T-helper 17 cell (primary cell): ENCODE data around the gene NKTR. TPM values are rescaled to one million over a fixed set of nuclear protein-coding genes. Genes with fewer than 3 reads are reported as not detected.

Experiments used
- ATAC-seq: fragments of 150-1000 bp; cut with Tn5 transposase; 2 replicates; pipeline ENCODE4 v1.10.0; 2021; ENCODE audit warnings: mild to moderate bottlenecking, moderate library complexity
- DNase-seq, 3 donors: peaks; one replicate each; pipeline versions ENCODE4 v3.0.0 to v3.0.0-alpha.2; 2020 to 2021
- H3K9me3 ChIP-seq: one replicate; pipeline ENCODE4 v1.7.0; 2013; ENCODE audit warnings: low read length, mild to moderate bottlenecking; ENCODE audit not compliant: control insufficient read depth, poor library complexity, severe bottlenecking
- H3K27ac Mint-ChIP-seq: one replicate; pipeline ENCODE4 v1.8.0; 2022; ENCODE audit warnings: mild to moderate bottlenecking, moderate library complexity, mixed read lengths
- H3K27me3 Mint-ChIP-seq: one replicate; pipeline ENCODE4 v1.8.0; 2022; ENCODE audit warnings: mixed read lengths
- H3K36me3 Mint-ChIP-seq: one replicate; pipeline ENCODE4 v1.8.0; 2022; ENCODE audit warnings: low read depth, mixed read lengths
- H3K4me1 Mint-ChIP-seq: one replicate; pipeline ENCODE4 v1.8.0; 2022; ENCODE audit warnings: mild to moderate bottlenecking, mixed read lengths
- H3K4me3 Mint-ChIP-seq: one replicate; pipeline ENCODE4 v1.8.0; 2022; ENCODE audit warnings: mild to moderate bottlenecking, moderate library complexity, mixed read lengths
- total RNA-seq, 4 donors: library from RNA in 2 of 4; stranded (reverse) in 2 of 4; gene quantifications; one replicate each; pipeline ENCODE4 v1.2.3 and lab custom pipeline; 2022 to 2026

NKTR gene
- total RNA-seq, 2 donors from 2014 or later, result 240 to 241 TPM

GRCh38 chr3:42605546-42606173, 5.2 kb downstream of the NKTR start:
- Mint-ChIP-seq H3K27ac (peak overlapping the region; percentile 71), H3K4me3 (peak overlapping the region; percentile 55), H3K36me3 (no peaks in the 10 kb centered on the region)

GRCh38 chr3:42608581-42608980, 8.1 kb downstream of the NKTR start:
- peaks cover 2% of the 10 kb centered on the region for H3K36me3 Mint-ChIP-seq
- no peak overlapping the region for H3K4me3 Mint-ChIP-seq
- H3K4me1 Mint-ChIP-seq, result peaks cover 46% of the 10 kb centered on the region
- ATAC-seq (no peak), DNase-seq (no peak)
- peak overlapping the region; percentile 87 for H3K27ac Mint-ChIP-seq
- H3K9me3 ChIP-seq, result no peaks in the 10 kb centered on the region
- H3K27me3 Mint-ChIP-seq, result no peaks in the 10 kb centered on the region

More at GRCh38 chr3:42605546-42606173, 5.2 kb downstream of the NKTR start:
- no peaks in the 10 kb centered on the region for H3K9me3 ChIP-seq
- H3K27me3 Mint-ChIP-seq, result no peaks in the 10 kb centered on the region
- DNase-seq, result no peak
- no peak for ATAC-seq
- H3K4me1 Mint-ChIP-seq, result peaks cover 39% of the 10 kb centered on the region

GRCh38 chr3:42610976-42611375, 10.5 kb downstream of the NKTR start:
- ATAC-seq (peak; percentile 75), DNase-seq (no peak)
- peak overlapping the region; percentile 31 for H3K4me3 Mint-ChIP-seq
- H3K4me1 Mint-ChIP-seq, result peaks cover 42% of the 10 kb centered on the region
- H3K27ac Mint-ChIP-seq, result peak overlapping the region; percentile 87
- H3K27me3 Mint-ChIP-seq, result no peaks in the 10 kb centered on the region
- no peaks in the 10 kb centered on the region for H3K9me3 ChIP-seq
- peaks cover 4% of the 10 kb centered on the region for H3K36me3 Mint-ChIP-seq

- no peaks in the 10 kb centered on the region for H3K9me3 ChIP-seq
- DNase-seq, result no peak
- peak overlapping the region; percentile 87 for H3K27ac Mint-ChIP-seq
- ATAC-seq, result peak; percentile 30
- peak overlapping the region; percentile 41 for H3K4me3 Mint-ChIP-seq
- peaks cover 41% of the 10 kb centered on the region for H3K4me1 Mint-ChIP-seq
- no peaks in the 10 kb centered on the region for H3K27me3 Mint-ChIP-seq
- H3K36me3 Mint-ChIP-seq, result peaks cover 4% of the 10 kb centered on the region
These were observed 11.7 kb downstream of the NKTR start for GRCh38 chr3:42612217-42612616.

- Mint-ChIP-seq H3K27me3 (no peaks in the 10 kb centered on the region), H3K4me3 (no peak overlapping the region), H3K27ac (peak overlapping the region; percentile 87), H3K4me1 (peaks cover 37% of the 10 kb centered on the region), H3K36me3 (peaks cover 4% of the 10 kb centered on the region)
- no peak for DNase-seq
- no peaks in the 10 kb centered on the region for H3K9me3 ChIP-seq
- no peak for ATAC-seq
These were observed 12.4 kb downstream of the NKTR start for GRCh38 chr3:42612928-42613327.

DNA sequence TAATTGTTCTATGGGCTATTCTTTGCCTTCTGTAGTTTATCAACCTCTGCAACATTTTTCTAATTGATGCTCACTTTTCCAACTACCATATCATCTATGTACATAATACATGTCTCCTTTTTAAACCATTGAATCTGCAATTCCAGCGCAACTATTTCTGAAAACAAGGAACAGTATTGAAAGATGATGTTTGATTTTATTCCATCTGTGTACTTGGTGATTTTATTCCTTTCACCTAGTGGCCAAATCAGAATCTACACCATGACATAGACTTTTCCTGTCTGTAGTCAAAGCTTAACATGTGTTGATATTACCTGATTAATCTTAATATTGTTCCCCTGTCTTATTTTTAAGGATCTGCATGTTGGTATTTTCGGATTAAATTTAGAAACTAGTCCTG, 13.0 kb downstream of the NKTR start:
- DNase-seq (no peak), ATAC-seq (peak; percentile 59)
- Mint-ChIP-seq H3K4me1 (peaks cover 35% of the 10 kb centered on the region), H3K4me3 (peak overlapping the region; percentile 72), H3K27ac (peak overlapping the region; percentile 87), H3K36me3 (peaks cover 4% of the 10 kb centered on the region), H3K27me3 (no peaks in the 10 kb centered on the region)
- H3K9me3 ChIP-seq, result no peaks in the 10 kb centered on the region

DNA sequence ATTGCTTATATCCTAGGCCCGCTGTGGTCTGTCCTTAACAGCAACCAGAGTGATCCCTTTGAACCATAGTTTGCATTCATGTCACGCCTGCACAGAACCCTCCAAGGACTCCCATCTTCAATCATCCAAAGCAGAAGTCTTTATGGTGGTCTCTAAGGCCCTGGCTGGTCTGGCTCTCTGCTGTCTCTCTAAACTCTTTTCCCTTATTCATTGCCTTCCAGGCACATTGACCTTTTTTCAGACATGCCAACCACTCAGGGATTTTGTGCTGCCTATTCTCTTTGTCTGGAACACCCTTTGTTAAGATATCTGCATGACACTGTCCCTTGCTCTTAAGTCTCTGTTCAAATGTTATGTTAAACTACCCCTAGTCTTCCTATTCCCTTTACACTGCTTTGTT, 31.1 kb downstream of the NKTR start:
- peaks cover 14% of the 10 kb centered on the region for H3K36me3 Mint-ChIP-seq
- no peaks in the 10 kb centered on the region for H3K9me3 ChIP-seq
- DNase-seq (no peak), ATAC-seq (no peak)
- no peaks in the 10 kb centered on the region for H3K27me3 Mint-ChIP-seq
- no peak overlapping the region for H3K4me3 Mint-ChIP-seq
- H3K4me1 Mint-ChIP-seq, result peaks cover 8% of the 10 kb centered on the region
- H3K27ac Mint-ChIP-seq, result peak overlapping the region; percentile 83

- no peak for DNase-seq
- Mint-ChIP-seq H3K27ac (peak overlapping the region; percentile 83), H3K4me1 (peaks cover 8% of the 10 kb centered on the region), H3K27me3 (no peaks in the 10 kb centered on the region), H3K4me3 (no peak overlapping the region), H3K36me3 (peaks cover 14% of the 10 kb centered on the region)
- H3K9me3 ChIP-seq, result no peaks in the 10 kb centered on the region
- no peak for ATAC-seq
These were observed 31.7 kb downstream of the NKTR start for GRCh38 chr3:42632146-42632545.

- ATAC-seq (no peak), DNase-seq (no peak)
- H3K4me3 Mint-ChIP-seq, result no peak overlapping the region
- H3K27ac Mint-ChIP-seq, result peak overlapping the region; percentile 57
- peaks cover 8% of the 10 kb centered on the region for H3K4me1 Mint-ChIP-seq
- peaks cover 14% of the 10 kb centered on the region for H3K36me3 Mint-ChIP-seq
- H3K27me3 Mint-ChIP-seq, result no peaks in the 10 kb centered on the region
- H3K9me3 ChIP-seq, result no peaks in the 10 kb centered on the region
These were observed 33.1 kb downstream of the NKTR start for GRCh38 chr3:42633544-42633943.

DNA sequence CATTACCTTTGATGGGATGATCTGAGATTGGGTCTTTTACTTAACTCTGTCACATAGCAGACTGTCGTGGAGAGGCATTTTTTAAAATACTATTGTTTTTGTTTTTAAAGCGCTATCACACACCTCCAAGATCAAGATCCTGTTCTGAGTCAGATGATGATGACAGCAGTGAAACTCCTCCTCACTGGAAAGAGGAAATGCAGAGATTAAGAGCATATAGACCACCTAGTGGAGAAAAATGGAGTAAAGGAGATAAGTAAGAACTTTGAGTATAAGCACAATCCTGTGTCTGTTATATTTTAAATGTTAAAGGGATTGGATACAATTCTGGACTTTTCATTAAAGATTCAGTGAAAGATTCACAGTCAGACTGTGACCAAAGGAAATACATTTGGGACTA, 34.6 kb downstream of the NKTR start:
- H3K27ac Mint-ChIP-seq, result peak overlapping the region; percentile 51
- H3K27me3 Mint-ChIP-seq, result no peaks in the 10 kb centered on the region
- DNase-seq (no peak), ATAC-seq (peak; percentile 57)
- no peak overlapping the region for H3K4me3 Mint-ChIP-seq
- H3K9me3 ChIP-seq, result no peaks in the 10 kb centered on the region
- H3K36me3 Mint-ChIP-seq, result peaks cover 9% of the 10 kb centered on the region
- peaks cover 7% of the 10 kb centered on the region for H3K4me1 Mint-ChIP-seq

- Mint-ChIP-seq H3K4me1 (peaks cover 12% of the 10 kb centered on the region), H3K27me3 (no peaks in the 10 kb centered on the region), H3K36me3 (peaks cover 7% of the 10 kb centered on the region), H3K4me3 (no peak overlapping the region), H3K27ac (no peak overlapping the region)
- no peak for DNase-seq
- ATAC-seq, result no peak
- no peaks in the 10 kb centered on the region for H3K9me3 ChIP-seq
These were observed 36.5 kb downstream of the NKTR start for GRCh38 chr3:42637001-42637400.

DNA sequence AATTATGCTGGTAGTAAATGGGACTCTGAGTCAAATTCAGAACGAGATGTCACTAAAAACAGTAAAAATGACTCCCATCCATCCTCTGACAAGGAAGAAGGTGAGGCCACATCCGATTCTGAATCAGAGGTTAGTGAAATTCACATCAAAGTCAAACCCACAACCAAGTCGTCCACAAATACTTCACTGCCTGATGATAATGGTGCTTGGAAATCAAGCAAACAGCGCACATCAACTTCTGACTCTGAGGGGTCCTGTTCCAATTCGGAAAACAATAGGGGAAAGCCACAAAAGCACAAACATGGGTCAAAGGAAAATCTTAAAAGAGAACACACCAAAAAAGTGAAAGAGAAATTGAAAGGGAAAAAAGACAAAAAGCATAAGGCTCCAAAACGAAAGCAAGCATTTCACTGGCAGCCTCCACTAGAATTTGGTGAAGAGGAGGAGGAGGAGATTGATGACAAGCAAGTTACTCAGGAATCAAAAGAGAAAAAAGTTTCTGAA, 37.9 kb downstream of the NKTR start:
- Mint-ChIP-seq H3K36me3 (peaks cover 11% of the 10 kb centered on the region), H3K4me3 (no peak overlapping the region), H3K4me1 (peaks cover 14% of the 10 kb centered on the region), H3K27ac (no peak overlapping the region), H3K27me3 (no peaks in the 10 kb centered on the region)
- no peaks in the 10 kb centered on the region for H3K9me3 ChIP-seq
- DNase-seq (no peak), ATAC-seq (peak; percentile 85)

DNA sequence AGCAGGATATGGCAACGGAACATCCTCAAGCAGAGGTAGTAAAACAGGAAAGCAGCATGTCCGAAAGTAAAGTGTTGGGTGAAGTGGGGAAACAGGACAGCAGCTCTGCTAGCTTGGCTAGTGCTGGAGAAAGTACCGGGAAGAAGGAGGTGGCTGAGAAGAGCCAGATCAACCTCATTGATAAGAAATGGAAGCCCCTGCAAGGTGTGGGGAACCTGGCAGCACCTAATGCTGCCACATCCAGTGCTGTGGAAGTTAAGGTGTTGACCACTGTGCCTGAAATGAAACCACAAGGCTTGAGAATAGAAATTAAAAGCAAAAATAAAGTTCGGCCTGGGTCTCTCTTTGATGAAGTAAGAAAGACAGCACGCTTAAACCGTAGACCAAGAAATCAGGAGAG, 38.7 kb downstream of the NKTR start:
- no peaks in the 10 kb centered on the region for H3K27me3 Mint-ChIP-seq
- peaks cover 8% of the 10 kb centered on the region for H3K36me3 Mint-ChIP-seq
- no peaks in the 10 kb centered on the region for H3K9me3 ChIP-seq
- ATAC-seq (no peak), DNase-seq (no peak)
- no peak overlapping the region for H3K27ac Mint-ChIP-seq
- H3K4me1 Mint-ChIP-seq, result peaks cover 14% of the 10 kb centered on the region
- H3K4me3 Mint-ChIP-seq, result no peak overlapping the region

GRCh38 chr3:42640129-42640528, 39.6 kb downstream of the NKTR start:
- no peaks in the 10 kb centered on the region for H3K27me3 Mint-ChIP-seq
- ATAC-seq (no peak), DNase-seq (no peak)
- H3K27ac Mint-ChIP-seq, result no peak overlapping the region
- H3K36me3 Mint-ChIP-seq, result peaks cover 16% of the 10 kb centered on the region
- H3K9me3 ChIP-seq, result no peaks in the 10 kb centered on the region
- H3K4me3 Mint-ChIP-seq, result no peak overlapping the region
- peaks cover 17% of the 10 kb centered on the region for H3K4me1 Mint-ChIP-seq
